Choroid plexus epithelial cell (primary cell): Measurements from ENCODE around the gene STK38L.

ENCODE experiments used
- DNase-seq: peaks from one replicate; pipeline ENCODE4 v3.0.0-alpha.2; 2010; ENCODE audit warnings: low read depth
- H3K4me3 ChIP-seq: 2 replicates; pipeline ENCODE4 v1.5.1; 2011; ENCODE audit warnings: low read depth, mild to moderate bottlenecking, control low read depth, low read length, moderate library complexity
- TF ChIP-seq, protein P1 (sequence below): conservative IDR thresholded peaks from 2 replicates; pipeline ENCODE4 v1.5.1; 2011; ENCODE audit warnings: low read depth, mild to moderate bottlenecking, control low read depth, inconsistent platforms, low read length, moderate library complexity

STK38L gene

DNA sequence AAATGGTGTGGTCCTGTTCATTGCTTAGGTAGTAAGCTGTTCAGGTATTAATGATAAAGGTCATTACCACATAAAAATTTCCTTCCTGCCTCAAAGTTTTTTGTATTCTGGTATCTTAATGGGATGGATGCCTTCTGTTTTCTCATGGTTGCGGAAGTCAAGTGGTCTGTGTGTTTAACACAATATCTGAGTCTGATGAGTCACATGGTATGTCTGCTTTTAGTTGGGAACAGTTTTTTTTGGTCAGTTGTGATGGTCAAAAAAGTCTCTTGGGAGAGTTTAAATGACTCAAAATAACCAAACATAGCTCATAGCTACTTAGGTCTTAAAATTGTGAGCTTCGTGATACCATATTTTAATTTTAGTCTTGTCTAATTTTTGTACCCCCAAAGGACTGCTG, 40.7 kb downstream of the STK38L start:
- DNase-seq = peak; percentile 77
- TF ChIP-seq, protein P1, sequence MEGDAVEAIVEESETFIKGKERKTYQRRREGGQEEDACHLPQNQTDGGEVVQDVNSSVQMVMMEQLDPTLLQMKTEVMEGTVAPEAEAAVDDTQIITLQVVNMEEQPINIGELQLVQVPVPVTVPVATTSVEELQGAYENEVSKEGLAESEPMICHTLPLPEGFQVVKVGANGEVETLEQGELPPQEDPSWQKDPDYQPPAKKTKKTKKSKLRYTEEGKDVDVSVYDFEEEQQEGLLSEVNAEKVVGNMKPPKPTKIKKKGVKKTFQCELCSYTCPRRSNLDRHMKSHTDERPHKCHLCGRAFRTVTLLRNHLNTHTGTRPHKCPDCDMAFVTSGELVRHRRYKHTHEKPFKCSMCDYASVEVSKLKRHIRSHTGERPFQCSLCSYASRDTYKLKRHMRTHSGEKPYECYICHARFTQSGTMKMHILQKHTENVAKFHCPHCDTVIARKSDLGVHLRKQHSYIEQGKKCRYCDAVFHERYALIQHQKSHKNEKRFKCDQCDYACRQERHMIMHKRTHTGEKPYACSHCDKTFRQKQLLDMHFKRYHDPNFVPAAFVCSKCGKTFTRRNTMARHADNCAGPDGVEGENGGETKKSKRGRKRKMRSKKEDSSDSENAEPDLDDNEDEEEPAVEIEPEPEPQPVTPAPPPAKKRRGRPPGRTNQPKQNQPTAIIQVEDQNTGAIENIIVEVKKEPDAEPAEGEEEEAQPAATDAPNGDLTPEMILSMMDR = no peak
- H3K4me3 ChIP-seq = no peak overlapping the region

DNA sequence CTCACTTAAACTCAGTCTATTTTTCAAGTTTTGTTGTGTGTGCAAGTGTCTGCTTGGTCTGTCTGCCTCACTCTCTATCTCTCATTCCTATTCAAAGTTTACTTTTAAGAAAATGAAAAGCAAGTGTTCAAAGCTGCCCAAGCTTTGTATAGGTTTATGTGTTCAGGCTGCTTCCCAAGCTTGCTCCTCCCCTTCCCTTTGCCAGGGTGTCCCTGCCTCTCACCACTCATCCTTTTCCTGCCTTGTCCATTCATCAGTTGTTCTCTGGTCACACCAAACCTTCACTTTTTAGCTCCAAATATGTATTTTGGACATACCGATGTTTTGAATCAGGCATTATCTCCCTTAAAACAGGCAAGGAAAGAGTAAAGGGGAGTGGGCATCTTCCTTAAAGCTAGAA, 41.3 kb downstream of the STK38L start:
- peak; percentile 35 for DNase-seq
- H3K4me3 ChIP-seq = no peak overlapping the region
- TF ChIP-seq, protein P1 = no peak

DNA sequence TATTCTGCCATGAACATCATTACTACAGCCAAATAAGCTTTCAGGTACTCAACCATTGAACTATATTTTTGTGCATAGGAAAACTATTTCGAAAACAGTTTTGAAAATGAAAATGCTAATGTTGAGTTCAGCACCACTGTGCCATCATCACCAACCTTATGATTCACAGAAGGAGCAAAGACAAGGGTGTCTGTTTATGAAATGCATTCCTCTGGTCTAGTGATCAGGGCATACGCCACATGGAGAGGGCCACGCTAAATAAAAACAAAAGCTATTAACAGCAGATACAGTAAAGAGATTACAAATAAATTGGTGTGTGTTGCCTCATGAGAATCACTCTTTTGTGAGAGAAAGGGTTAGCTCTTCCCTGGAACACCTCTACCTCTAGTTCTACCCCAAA, 45.3 kb downstream of the STK38L start:
- H3K4me3 ChIP-seq = no peak overlapping the region
- DNase-seq = peak; percentile 51
- TF ChIP-seq, protein P1 = no peak

DNA sequence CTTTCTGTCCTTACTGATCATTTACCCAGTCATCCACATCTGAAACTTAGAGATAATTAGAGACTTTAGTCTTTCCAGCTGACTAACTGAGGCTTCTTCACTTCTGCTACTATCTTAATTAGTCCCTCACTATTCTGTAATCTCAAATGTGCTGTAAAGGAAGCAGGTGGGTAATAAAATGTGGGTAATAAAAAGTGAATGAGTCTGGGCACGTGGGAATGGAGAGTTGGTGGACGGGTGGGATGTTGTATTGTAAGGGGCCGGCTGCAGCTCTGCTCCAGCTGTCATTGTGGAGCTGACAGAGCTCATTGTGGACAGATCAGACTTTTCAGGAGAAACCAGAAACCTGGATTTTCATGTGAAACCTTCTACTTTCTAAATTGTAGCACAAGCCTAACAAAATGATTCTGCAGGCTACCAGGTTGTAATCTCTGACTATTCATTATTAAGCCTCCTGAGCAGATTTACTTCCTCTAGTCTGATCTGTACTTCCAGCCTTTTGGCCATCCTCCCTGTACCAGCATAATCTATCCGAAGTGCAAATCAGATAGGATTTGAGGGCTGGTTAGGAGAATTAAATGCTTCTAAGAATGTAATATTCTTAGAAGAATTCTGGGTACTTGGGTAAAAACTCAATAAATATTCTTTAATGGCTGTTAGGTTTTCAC, 46.5 kb downstream of the STK38L start:
- no peak for DNase-seq
- TF ChIP-seq, protein P1 = no peak
- H3K4me3 ChIP-seq = no peak overlapping the region

DNA sequence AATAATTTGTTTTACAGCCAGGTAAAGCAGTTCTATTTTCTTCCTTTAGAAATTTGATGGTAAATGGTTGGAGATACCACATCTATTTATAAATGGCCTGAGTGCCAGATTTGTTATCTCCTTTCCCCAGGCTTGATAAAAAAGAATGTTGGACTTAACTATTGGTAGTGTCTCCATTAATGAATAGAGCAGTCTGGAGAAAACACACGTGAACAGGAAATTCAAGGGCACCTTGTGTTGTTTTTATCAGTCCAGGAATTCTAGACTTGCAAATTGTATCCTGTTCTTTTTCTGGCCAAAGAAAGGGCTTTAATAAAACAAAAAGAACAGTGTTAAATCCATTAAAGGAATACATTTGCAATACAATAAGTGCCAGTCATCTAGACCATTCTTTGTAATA, 47.8 kb downstream of the STK38L start:
- TF ChIP-seq, protein P1 = no peak
- no peak for DNase-seq
- no peak overlapping the region for H3K4me3 ChIP-seq

DNA sequence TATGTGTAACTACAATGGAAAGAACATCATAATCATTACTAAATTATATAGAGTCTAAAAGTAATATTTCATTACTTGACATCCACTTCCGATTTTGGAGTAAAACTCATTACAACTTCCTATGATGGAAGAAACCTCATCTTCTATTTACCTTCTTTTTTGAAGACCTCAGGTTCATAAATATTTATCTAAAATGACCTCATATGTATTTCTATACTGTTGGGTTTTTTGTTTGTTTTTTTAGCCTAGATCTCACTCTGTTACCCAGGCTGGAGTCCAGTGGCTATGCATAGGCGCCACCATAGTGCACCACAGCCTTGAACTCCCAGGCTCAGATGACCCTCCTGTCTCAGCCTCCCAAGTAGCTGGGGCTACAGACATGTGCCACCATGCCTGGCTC, 48.6 kb downstream of the STK38L start:
- no peak overlapping the region for H3K4me3 ChIP-seq
- TF ChIP-seq, protein P1 = no peak
- DNase-seq = no peak

DNA sequence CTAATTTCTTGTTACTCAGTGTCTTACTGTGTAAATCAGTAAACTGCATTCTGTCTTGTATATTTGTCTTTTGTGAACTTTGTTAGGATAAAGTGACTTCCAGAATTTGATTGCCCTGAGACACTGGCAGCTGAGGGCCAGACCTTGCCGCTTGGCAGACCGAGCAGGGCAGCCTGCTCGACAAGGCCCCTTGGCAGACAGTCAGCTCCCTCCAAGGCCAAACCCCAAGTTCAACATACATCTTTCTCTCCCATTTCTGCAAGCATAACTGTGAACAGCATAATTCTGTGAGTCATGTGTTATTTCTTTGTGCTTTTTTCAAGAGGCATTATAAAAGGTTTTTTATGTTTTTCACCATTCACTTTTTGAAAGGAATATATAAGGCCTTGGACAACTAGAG, 49.4 kb downstream of the STK38L start:
- H3K4me3 ChIP-seq = no peak overlapping the region
- DNase-seq = peak; percentile 56
- TF ChIP-seq, protein P1 = no peak
